ENCODE data around the gene CDC14A.

DNA sequence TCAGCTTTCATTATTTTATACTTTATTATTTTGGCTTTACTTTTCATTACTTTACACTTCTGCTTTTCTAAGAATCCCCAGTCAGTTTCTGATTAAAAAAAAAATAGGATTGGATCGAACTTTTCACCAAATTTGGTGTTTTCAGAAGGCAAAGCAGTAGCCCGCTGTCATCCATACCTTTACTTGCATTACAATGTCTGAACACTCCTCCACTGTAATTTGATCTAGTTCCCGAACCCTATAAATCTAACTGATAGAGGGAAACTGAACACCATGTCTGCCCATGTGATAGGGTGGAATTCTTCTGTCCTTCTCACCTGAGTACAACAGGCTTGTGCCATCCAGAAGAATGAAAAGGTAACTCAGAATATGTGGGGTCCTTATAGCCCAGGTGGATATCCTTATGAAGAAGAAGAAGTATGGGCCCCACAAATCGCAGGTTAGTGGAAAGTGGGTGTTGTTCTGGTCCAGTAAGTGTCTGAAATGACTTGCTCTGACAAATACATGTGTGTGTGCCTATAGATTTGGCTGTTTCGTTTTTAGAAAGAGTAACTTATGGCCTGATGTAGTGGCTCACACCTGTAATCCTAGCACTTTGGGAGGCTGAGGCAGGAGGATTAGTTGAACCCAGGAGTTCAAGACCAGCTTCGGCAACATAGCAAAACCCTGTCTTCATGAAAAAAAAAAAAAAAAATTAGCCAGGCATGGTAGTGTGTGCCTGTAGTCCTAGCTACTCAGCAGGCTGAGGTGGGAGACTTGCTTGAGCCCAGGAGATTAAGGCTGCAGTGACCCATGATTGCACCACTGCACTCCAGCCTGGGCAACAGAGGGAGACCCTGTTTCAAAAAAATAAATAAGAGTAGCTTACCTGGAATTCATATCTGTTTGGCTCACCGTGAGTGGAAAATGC is 26.6 kb upstream of the CDC14A start:
- TF ChIP-seq, protein P1, sequence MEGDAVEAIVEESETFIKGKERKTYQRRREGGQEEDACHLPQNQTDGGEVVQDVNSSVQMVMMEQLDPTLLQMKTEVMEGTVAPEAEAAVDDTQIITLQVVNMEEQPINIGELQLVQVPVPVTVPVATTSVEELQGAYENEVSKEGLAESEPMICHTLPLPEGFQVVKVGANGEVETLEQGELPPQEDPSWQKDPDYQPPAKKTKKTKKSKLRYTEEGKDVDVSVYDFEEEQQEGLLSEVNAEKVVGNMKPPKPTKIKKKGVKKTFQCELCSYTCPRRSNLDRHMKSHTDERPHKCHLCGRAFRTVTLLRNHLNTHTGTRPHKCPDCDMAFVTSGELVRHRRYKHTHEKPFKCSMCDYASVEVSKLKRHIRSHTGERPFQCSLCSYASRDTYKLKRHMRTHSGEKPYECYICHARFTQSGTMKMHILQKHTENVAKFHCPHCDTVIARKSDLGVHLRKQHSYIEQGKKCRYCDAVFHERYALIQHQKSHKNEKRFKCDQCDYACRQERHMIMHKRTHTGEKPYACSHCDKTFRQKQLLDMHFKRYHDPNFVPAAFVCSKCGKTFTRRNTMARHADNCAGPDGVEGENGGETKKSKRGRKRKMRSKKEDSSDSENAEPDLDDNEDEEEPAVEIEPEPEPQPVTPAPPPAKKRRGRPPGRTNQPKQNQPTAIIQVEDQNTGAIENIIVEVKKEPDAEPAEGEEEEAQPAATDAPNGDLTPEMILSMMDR (IDR thresholded peaks at IDR 0.05), result no peak
- TF ChIP-seq POLR2A (IDR thresholded peaks at IDR 0.05), result no peak

All from heart left ventricle (tissue), 13 donors.